GM06990 (cell line): ENCODE results near the gene AMMECR1L.
"Not testable (repeated sequence)": the region's sequence is repeated elsewhere in the genome, so short reads cannot be mapped to it uniquely, and the experiment has no call there.

Experiments used
- DNase-seq: peaks from one replicate; pipeline ENCODE4 v3.0.0-alpha.2; 2011; ENCODE audit not compliant: insufficient read length; ENCODE audit errors: extremely low read depth
- H3K27me3 ChIP-seq: replicated peaks from 2 replicates; pipeline ENCODE4 v1.6.0; 2011; ENCODE audit warnings: low read length; ENCODE audit not compliant: control insufficient read depth, insufficient read depth
- H3K36me3 ChIP-seq: 2 replicates; pipeline ENCODE4 v1.5.1; 2011; ENCODE audit warnings: low read length; ENCODE audit not compliant: control insufficient read depth, insufficient read depth
- H3K4me3 ChIP-seq: replicated peaks from 2 replicates; pipeline ENCODE4 v1.5.1; 2011; ENCODE audit warnings: low read depth, mild to moderate bottlenecking, control low read depth, low read length
- TF ChIP-seq, protein P1 (sequence below): IDR thresholded peaks from 2 replicates; pipeline ENCODE4 v1.5.1; 2011; ENCODE audit warnings: low read length, control low read depth, mild to moderate bottlenecking, inconsistent platforms; ENCODE audit not compliant: insufficient read depth, poor library complexity, severe bottlenecking

The AMMECR1L gene

GRCh38 chr2:127820080-127820668, 65.6 kb downstream of the AMMECR1L start:
- no peaks in the 10 kb centered on the region for H3K27me3 ChIP-seq
- TF ChIP-seq, protein P1, sequence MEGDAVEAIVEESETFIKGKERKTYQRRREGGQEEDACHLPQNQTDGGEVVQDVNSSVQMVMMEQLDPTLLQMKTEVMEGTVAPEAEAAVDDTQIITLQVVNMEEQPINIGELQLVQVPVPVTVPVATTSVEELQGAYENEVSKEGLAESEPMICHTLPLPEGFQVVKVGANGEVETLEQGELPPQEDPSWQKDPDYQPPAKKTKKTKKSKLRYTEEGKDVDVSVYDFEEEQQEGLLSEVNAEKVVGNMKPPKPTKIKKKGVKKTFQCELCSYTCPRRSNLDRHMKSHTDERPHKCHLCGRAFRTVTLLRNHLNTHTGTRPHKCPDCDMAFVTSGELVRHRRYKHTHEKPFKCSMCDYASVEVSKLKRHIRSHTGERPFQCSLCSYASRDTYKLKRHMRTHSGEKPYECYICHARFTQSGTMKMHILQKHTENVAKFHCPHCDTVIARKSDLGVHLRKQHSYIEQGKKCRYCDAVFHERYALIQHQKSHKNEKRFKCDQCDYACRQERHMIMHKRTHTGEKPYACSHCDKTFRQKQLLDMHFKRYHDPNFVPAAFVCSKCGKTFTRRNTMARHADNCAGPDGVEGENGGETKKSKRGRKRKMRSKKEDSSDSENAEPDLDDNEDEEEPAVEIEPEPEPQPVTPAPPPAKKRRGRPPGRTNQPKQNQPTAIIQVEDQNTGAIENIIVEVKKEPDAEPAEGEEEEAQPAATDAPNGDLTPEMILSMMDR, result no peak
- no peak for DNase-seq
- H3K36me3 ChIP-seq, result no peaks in the 10 kb centered on the region
- no peak overlapping the region for H3K4me3 ChIP-seq

GRCh38 chr2:127818794-127819425, 66.8 kb downstream of the AMMECR1L start:
- no peaks in the 10 kb centered on the region for H3K27me3 ChIP-seq
- no peak overlapping the region for H3K4me3 ChIP-seq
- TF ChIP-seq, protein P1, result no peak
- DNase-seq, result no peak
- no peaks in the 10 kb centered on the region for H3K36me3 ChIP-seq

GRCh38 chr2:127818241-127818640, 67.5 kb downstream of the AMMECR1L start:
- no peaks in the 10 kb centered on the region for H3K27me3 ChIP-seq
- no peaks in the 10 kb centered on the region for H3K36me3 ChIP-seq
- no peak for DNase-seq
- no peak overlapping the region for H3K4me3 ChIP-seq
- TF ChIP-seq, protein P1, result no peak

GRCh38 chr2:127814677-127815076, 71.1 kb downstream of the AMMECR1L start:
- DNase-seq, result no peak
- TF ChIP-seq, protein P1, result no peak
- no peaks in the 10 kb centered on the region for H3K36me3 ChIP-seq
- H3K4me3 ChIP-seq, result no peak overlapping the region
- H3K27me3 ChIP-seq, result no peaks in the 10 kb centered on the region

- not testable (repeated sequence) for DNase-seq, H3K27me3 ChIP-seq, H3K36me3 ChIP-seq, H3K4me3 ChIP-seq
Measured at GRCh38 chr2:127812441-127812840, 73.3 kb downstream of the AMMECR1L start.
